GM21737 (cell line): ENCODE data around the gene GRAMD2B.
"Not testable (repeated sequence)": the region's sequence is repeated elsewhere in the genome, so short reads cannot be mapped to it uniquely, and the experiment has no call there.

Experiments used
- ATAC-seq: cut with Tn5 transposase; IDR thresholded peaks from one replicate; pipeline ENCODE4 v1.9.1; 2021; ENCODE audit warnings: mild to moderate bottlenecking, moderate library complexity; ENCODE audit not compliant: unreplicated experiment

The GRAMD2B gene

GRCh38 chr5:126403876-126404275 is 19.3 kb upstream of the GRAMD2B start:
- no peak for ATAC-seq

- ATAC-seq: no peak
These were observed 12.6 kb upstream of the GRAMD2B start for GRCh38 chr5:126410623-126411022.

GRCh38 chr5:126413856-126414255 is 9.4 kb upstream of the GRAMD2B start:
- ATAC-seq: no peak

GRCh38 chr5:126414874-126415502 is 8.2 kb upstream of the GRAMD2B start:
- no peak for ATAC-seq

- no peak for ATAC-seq
These were observed 7.4 kb upstream of the GRAMD2B start for GRCh38 chr5:126415789-126416188.

- ATAC-seq: no peak
These were observed 6.8 kb upstream of the GRAMD2B start for GRCh38 chr5:126416266-126416925.

- no peak for ATAC-seq
These were observed 6.0 kb upstream of the GRAMD2B start for GRCh38 chr5:126417178-126417577.

- ATAC-seq: no peak
These were observed 4.1 kb upstream of the GRAMD2B start for GRCh38 chr5:126419102-126419501.

GRCh38 chr5:126428421-126428820 is 5.2 kb downstream of the GRAMD2B start:
- ATAC-seq: no peak

GRCh38 chr5:126430631-126431030 is 7.4 kb downstream of the GRAMD2B start:
- no peak for ATAC-seq

GRCh38 chr5:126433701-126434100 is 10.5 kb downstream of the GRAMD2B start:
- no peak for ATAC-seq

- no peak for ATAC-seq
These were observed 12.1 kb downstream of the GRAMD2B start for GRCh38 chr5:126435261-126435660.

GRCh38 chr5:126435714-126436113 is 12.5 kb downstream of the GRAMD2B start:
- no peak for ATAC-seq

GRCh38 chr5:126437721-126438120 is 14.5 kb downstream of the GRAMD2B start:
- ATAC-seq: no peak

GRCh38 chr5:126438267-126438666 is 15.1 kb downstream of the GRAMD2B start:
- no peak for ATAC-seq

GRCh38 chr5:126438868-126439267 is 15.7 kb downstream of the GRAMD2B start:
- ATAC-seq: no peak

GRCh38 chr5:126439724-126440123 is 16.5 kb downstream of the GRAMD2B start:
- not testable (repeated sequence) for ATAC-seq

GRCh38 chr5:126441230-126441629 is 18.0 kb downstream of the GRAMD2B start:
- ATAC-seq: no peak

- ATAC-seq: peak; percentile 93
These were observed 20.2 kb downstream of the GRAMD2B start for GRCh38 chr5:126443374-126443851.

GRCh38 chr5:126444137-126444536 is 20.9 kb downstream of the GRAMD2B start:
- ATAC-seq: no peak

GRCh38 chr5:126445502-126446174 is 22.4 kb downstream of the GRAMD2B start:
- no peak for ATAC-seq
